HG02759 (cell line): ENCODE results near the gene UBE2Z.
"Not testable (repeated sequence)": the region's sequence is repeated elsewhere in the genome, so short reads cannot be mapped to it uniquely, and the experiment has no call there.

ENCODE experiments used
- ATAC-seq: cut with Tn5 transposase; IDR thresholded peaks from one replicate; pipeline ENCODE4 v1.9.1; 2021; ENCODE audit warnings: mild to moderate bottlenecking, moderate library complexity; ENCODE audit not compliant: unreplicated experiment

UBE2Z gene

DNA sequence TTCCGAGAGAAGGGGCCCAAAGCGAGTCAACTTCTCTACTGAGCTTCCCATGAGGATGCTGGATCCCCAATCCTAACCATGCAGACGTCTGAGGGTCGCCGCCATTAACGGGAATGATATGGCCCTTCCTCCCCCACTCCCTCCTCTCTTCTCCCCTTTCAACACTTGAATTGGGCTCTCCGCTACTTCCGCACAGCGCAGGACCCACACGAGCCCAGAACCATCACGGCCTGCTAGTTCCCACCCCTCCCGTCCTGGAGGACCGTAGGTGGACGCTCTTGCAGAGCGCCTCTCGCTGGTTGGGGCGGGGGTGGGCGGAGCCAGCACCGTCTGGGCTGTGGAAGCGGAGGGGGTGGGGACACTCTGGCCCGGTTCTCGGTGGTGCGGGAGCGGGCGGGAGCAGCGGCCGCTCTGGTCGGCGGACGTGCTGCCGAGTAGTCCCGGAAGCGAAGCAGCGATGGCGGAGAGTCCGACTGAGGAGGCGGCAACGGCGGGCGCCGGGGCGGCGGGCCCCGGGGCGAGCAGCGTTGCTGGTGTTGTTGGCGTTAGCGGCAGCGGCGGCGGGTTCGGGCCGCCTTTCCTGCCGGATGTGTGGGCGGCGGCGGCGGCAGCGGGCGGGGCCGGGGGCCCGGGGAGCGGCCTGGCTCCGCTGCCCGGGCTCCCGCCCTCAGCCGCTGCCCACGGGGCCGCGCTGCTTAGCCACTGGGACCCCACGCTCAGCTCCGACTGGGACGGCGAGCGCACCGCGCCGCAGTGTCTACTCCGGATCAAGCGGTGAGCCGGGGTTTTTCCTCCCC is at the start of gene UBE2Z:
Gene UBE2Z (plus strand): TSS at position 361 of the 797 bp plus-strand sequence. CDS start 97 bp downstream, at position 458.
- ATAC-seq, result peak; percentile 82

DNA sequence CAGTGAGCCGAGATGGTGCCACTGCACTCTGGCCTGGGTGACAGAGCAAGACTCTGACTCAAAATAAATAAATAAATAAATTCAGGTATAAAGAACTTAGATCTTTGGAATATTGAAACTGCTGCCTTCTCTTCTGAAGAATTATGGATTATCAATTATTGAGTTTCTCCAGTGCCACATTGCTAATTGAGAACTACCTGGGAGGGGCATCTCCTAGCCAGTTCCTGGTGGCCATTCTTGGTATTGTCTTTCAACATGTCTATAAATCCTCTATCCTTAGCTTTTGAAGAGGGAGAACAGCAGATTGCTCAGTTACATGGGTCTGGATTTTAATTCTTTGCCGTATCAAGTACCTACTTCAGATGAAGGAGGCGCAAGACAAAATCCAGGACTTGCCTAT is 48.2 kb upstream of the UBE2Z start:
- no peak for ATAC-seq

DNA sequence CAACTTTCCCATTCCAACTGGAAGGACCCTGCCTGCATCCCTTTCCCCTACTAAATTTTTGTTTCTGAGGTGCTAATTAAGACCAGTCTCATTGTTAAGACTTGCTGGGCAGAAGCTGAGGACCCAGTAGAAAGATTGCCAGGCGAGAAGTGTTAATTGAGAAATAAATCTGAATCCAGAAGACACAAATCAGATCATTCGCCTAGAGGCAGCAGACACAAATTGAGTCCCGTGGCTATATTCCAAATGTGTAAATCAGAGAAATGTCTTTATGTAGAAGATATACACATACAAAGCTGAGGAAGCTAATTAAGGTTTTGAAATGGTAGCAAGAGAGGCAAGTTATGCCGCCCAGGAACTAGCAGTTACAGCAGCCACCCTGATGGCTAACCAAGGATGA is 47.8 kb upstream of the UBE2Z start:
- ATAC-seq, result no peak

DNA sequence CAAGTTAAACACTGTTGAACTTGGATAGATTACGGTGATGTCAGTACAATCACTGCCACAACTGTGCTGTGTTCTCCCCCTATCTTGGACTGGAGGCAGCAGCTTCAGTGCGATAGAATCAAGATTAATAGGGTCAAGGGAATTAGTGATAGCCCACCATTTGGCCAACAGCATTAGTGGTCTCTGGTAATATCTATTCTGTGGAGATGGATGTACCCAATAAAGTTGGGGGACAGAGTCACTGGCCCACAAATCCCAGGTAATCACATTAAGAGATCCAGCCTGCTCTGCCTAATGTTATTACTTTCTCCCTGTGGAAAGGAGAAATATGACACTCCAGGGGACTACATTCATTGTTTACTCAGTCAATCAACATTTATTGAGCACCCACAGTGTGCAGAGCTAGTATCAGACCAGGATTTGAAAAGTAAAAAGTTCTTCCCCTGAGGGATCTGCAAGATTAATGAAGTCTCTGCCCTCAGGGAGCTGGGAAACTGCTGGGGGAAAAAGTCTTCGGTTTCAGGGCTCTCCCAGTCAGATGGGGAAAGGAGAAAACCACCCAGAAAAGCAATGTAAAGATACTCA is 39.2 kb upstream of the UBE2Z start:
- ATAC-seq, result no peak

DNA sequence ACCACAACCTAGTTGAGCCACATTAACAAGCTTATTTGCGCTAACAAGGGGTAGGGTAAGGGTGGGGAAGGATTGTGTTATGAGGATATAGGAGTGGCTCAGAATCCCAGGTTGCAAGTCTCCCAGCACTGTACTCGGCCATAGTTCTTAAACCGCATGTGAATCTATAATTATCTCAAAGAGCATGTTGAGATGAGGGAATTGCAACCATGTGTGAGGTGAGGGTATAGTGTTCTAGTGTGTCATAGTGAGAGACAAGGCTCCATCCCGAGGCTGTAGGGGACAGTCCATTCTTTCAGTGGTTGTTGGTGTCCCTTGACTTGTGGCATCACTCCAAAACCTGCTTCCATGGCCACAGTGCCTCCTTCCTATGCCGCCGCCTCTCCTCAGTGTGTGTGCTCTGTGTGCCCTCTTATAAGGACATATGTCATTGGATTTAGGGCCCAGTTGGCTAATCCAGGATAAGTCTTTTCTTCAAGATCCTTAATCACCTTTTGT is 38.3 kb upstream of the UBE2Z start:
- no peak for ATAC-seq

DNA sequence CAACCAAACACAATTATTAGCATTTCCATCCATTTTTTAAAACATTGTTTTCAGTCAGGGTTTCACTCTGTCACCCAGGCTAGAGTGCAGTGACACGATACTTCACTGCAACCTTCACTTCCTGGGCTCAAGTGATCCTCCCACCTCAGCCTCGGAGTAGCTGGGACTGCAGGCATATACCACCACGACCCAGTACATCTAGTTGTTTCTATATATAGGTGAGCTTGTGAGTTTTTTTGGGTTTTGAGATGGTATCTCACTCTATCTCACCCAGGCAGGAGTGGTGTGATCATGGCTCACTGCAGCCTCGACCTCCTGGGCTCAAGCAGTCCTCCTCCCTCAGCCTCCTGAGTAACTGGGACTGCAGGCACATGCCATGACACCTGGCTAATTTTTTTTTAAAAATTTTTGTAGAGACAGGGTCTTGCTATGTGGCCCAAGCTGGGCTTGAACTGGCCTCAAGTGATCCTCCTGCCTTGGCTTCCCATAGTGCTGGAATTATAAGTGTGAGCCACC is 37.1 kb upstream of the UBE2Z start:
- no peak for ATAC-seq

DNA sequence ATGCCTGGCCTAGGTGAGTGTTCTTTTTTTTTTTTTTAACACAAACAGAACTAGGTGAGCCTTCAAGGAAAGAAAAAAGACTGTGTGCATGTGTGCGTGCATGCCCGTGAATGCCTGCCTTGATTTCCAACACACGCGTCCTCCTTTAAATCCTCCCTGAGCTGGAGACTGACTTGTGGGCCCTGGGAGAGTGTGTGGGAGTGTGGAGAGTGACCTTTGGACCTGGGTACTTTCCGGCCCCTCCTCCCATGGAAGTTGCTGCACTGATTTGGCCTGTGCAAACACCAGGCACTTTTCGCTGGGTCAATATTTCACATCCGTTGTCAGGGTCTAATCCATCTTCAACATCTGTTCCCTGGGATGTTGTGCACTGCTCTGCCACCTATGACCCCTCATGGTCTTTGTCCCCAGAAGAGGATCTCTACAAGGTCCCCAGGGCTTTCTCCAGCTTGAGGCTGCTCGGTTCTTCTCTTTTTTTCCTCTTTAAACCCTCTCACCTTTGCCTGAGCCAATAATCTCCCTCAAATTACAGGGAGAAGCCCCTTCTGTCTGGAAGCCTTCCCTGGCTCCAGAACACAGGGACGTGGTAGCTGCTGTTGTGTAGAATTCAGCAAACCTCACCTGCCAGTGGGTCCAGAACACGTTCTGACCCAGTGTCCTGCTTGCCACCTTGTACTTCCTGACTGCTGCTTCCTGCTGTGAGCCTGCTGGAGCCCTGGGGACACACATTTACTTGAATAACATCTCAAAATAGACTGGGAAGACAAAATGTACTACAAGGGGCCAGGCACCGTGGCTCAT is 36.5 kb upstream of the UBE2Z start:
- no peak for ATAC-seq

DNA sequence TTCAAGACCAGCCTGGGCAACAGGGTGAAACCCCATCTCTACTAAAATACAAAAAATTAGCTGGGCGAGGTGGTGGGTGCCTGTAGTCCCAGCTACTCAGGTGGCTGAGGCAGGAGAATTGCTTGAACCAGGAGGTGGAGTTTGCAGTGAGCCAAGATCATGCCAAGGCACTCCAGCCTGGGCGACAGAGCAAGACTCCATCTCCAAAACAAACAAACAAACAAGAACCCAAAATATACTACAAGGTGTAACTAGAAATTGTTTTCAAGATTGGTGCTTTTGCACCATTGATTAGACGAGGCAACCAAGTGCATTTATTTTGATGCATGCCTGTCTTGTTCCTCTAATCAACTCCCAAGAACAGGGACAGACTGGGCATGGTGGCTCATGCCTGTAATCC is 35.8 kb upstream of the UBE2Z start:
- ATAC-seq, result not testable (repeated sequence)

DNA sequence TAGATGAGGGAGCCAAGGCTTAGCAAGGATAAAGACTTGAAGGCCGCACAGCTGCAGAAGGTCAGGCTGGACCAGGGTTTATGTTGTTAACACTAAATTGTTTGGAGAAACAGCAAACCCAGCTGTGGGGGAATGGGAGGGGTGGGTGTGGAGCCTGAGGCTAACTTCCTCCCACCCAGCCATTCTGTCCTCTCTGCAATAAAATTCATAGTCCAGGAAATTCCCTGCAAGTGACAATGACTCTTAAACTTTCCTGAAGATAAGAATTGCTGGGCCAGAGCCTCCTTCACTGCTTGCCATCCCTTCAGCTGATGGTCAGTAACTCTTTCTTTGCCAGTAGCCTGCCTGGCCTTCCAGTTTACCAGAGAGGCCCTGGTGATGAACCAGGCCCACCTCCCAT is 35.0 kb upstream of the UBE2Z start:
- ATAC-seq, result no peak

DNA sequence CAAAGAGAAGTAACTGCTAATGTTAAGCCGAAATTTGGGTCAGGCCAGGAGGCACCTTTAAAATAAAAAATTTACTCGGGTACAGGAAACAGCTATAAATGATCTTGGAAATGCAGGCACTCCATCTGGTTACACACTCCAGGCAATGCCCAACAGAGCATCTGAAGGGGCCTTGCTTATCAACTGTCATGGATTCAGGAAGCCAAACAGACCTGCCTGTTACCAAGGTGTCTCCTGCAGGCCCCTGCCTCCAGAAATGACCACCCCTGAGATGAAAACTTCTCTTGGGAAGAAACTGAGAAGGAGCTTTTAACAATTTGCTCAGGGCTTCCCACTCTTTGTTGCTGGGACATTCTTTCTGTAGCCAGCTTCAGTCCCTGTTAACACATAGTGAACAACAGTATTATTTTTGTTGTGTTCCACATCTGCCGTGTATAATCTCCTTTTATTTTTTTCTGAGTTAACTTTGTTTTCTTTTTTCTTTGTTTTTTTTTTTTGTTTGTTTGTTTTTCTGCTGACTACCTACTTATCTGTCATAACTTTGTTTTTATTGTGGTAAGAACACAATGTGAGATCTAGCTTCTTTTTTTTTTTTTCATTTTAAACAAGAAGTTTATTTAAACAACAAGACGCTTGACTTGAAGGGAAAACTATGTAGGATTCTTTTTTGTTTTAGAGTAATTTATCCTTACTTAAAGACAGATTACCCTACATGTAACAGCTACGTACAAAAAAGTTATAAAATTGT is 34.3 kb upstream of the UBE2Z start:
- ATAC-seq, result no peak

DNA sequence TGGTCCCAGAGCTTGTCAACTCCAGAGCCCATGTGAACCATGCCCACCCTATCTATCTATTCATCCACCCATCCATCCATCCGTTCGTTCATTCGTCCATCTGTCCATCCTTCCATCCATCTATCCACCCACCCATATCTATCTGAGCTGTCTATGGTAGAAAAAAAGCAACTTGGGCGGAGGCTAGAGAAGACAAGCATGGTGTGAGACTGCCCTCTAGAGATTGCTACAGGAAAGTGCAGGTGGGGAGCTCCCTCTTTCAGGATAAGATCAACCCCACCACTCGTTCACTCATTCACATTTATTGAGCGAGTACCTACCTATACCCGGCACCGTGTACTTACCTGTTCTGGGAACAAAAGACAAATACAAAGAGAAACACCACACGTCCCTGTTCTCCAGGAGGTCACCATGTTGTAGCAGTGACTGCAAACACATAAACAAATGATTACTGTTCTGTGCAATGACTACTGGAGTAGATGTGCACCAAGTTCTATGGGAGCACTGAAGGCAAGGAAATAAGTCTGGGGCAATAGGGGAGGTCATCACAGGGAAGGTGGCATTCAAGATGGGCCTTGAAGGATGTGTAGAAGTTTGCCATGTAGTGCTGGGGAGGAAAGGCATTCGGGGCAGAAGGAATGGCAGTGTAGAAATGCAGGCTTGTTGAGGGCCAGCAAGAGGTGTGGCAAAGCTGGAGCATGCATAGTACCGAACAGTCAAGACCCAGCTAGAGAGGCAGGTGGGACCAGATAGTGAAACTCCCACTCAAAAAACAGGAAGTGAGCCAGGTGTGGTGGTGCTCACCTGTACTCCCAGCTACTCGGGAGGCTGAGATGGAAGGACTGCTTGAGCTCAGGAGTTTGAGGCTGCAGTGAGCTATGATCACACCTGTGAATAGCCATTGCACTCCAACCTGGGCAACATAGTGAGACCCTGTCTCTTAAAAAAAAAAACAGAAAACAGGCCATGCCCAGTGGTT is 29.0 kb upstream of the UBE2Z start:
- no peak for ATAC-seq

DNA sequence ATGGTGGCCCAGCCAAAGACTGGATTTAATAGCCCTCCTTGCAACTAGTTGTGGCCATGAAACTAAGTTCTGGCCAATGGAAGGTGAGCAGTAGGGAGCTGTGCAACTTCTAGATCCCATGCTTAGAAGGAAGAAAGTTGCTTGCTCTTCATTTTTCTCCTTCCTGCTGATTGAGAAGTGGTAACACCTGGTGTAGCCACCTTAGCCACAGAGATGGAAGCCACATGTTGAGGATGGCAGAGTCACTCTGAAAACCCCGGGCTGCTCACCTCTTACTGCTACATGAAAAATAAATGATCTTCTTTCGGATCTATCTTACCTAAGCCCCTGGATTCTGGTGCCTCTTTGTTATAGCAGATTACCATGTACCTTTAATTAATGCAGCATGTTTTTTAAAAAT is 25.9 kb upstream of the UBE2Z start:
- ATAC-seq, result no peak

DNA sequence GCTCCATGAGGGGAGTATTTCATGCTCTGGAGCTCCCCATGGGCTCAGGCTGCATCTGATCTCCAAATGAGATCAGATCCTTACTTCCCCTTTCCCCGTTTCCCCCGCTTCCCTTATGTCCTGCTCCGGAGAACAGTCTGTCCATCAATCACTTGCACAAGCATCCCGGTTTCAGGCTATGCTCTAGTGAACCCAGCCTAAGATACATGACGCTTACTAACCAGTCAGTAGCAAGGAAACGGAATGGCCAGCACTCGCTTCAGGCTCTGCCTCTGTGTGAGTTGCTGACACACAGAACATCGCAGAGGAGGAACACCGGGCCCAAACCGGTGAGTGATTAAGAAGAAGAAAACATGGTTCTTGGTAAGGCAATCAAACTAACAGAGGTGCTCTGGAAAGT is 25.0 kb upstream of the UBE2Z start:
- no peak for ATAC-seq

DNA sequence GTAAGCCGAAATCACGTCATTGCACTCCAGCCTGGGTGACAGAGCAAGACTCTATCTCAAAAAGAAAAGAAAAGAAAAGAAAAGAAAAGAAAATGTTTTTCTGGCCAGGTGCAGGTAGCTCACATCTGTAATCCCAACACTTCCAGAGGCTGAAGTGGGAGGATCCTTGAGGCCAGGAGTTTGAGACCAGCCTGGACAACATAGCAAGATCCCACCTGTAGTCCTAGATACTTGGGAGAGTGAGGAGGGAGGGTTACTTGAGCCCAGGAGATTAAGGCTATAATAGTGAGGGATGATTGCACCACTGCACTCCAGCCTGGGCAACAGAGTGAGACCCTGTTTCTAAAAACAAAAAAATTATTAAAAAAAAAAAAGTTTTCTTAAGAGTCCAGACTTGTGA is 18.1 kb upstream of the UBE2Z start:
- ATAC-seq, result no peak

DNA sequence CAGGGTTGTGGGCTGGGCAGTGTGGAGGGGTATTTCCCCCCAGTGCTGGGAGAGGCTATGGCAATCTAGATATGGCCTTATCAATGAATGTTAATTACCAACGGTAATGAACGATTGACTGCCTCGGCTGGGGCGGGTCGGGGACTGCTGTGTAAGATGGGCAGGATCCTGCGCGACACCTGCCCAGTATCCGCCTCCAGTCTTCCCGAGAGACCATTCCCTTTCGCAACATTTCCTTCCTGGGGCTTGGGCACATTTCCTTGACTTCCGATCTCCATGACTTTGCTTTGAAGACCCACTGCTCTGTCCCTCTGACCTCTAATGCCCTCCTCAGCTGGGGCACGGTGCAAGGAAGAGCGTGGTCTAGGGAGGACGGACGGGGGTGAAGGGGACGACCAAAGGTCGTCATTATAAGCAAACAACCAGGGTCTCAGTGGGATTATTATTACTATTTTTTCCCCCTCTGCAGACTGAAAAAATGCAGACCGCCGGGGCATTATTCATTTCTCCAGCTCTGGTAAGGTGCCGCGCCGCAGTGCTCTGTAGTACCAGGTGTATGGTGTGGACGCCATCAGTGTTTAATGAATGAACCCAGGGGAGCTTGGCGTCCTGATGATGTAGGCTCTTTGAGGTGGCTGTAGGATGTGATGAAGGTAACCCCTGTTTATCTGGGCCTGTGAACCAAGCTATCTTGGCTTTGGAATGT is 15.1 kb upstream of the UBE2Z start:
- no peak for ATAC-seq

DNA sequence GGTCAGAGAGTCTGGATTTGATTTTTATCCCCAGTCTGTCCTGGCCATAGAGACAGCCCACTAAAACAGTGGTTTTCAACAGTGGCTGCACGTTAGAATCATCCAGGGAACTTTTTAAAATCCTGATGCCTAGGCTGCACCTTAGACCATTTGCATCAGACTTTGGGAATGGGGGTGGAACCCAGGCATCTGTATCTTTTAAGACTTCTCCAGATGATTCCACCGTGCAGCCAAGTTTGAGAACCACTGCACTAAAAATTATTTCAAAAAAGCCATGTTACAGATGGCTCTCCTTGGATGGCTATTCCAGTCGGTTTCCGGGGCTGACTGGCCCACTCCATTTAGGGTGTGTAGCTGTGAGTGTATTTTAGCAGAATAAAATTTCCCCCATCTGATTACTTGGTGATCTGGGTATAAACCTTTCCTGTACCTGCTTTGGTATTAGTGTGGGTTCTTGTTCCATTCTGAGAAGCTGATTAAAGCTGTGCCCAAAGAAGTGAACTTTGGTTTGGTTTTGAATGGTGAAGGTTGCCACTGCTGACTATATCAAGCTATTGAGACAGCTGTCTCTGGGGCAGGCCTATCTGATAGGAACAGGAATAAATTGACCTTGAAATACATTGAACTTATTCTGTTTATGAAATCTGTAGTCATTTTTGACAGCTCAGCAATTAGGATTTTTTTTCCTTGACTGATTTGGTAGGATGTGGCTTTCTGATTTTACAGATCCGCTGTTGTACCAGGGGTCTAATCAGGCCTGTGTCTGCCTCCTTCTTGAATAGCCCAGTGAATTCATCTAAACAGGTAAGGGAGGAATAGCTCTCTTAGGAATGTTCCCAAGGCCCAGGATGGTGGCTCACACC is 14.3 kb upstream of the UBE2Z start:
- ATAC-seq, result no peak

DNA sequence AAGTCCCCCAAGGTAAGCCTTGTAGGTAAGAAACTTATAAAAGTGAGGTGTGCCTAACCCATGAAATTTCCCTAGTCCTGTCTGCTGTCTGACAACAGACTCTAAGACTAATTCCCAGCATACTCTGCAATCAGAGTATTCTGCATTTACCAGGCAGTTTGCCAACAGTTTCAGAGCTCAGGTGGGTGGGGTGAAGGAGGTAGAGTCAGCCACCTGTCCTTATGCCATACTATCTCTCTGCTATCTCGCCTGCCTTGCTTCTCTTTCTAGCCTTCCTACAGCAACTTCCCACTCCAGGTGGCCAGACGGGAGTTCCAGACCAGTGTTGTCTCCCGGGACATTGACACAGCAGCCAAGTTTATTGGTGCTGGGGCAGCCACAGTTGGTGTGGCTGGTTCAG is 13.3 kb upstream of the UBE2Z start:
- no peak for ATAC-seq

DNA sequence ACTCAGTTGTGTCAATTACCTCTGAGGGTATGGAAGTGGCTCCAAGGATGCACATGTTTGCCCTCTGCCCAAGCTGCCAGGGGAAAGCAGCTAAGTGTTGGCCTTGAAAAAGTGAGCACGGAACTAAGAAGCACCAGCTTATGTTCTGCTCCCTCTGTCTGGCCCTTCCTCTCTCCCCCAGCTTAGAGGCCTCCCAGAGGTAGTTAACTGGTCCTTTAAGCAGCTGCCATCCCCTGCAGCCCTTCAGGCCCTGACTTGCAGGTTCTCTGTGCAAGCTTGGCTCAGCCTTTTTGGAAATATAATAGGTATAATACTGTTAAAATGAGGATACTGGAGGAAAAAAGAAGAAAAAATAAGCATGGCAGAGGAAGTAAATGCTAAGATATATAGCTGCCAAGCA is 7.0 kb upstream of the UBE2Z start:
- ATAC-seq, result no peak
